RWPE1 (cell line): ENCODE results near the gene FOXP2.

Source experiments
- CTCF ChIA-PET: fragments of 350-600 bp; sonication (Branson Sonifier 250); formaldehyde crosslinking; extraction: SDS; loops from one replicate; lab custom pipeline; 2021; lab: Yijun Ruan, JAX
- POLR2A ChIA-PET: fragments of 400-600 bp; formaldehyde crosslinking; extraction: SDS; loops from one replicate; lab custom pipeline; 2020; ENCODE audit warnings: antibody characterized with exemption; ENCODE audit not compliant: low non-redundant PET; lab: Yijun Ruan, JAX
- DNase-seq: peaks from one replicate; pipeline ENCODE4 v3.0.0; 2012; ENCODE audit warnings: low spot score
- H3K27ac ChIP-seq: fragments of 450-650 bp; 2 replicates; pipeline ENCODE4 v1.5.1; 2017
- CTCF ChIP-seq: fragments of 450-650 bp; conservative IDR thresholded peaks from 2 replicates; pipeline ENCODE4 v1.5.1; 2017; ENCODE audit warnings: low read depth, mild to moderate bottlenecking

FOXP2 gene

GRCh38 chr7:114413761-114414155 lies 857 bp upstream of the FOXP2 start:
- ChIA-PET CTCF (interaction anchor here (0.6 kb wide), 1 partner anchor 1517 kb away, joined by 4 read pairs; no protein-coding TSS in a partner anchor), POLR2A (interaction anchor here (0.7 kb wide), 1 partner anchor 588 kb away, joined by 3 read pairs; no protein-coding TSS in a partner anchor)
- H3K27ac ChIP-seq = no peak overlapping the region
- no peak for DNase-seq
- TF ChIP-seq CTCF = no peak

- H3K27ac ChIP-seq = no peak overlapping the region
- CTCF ChIA-PET = no interaction called here
Observed at GRCh38 chr7:114415064-114415989, 712 bp downstream of the FOXP2 start.

GRCh38 chr7:114416129-114416990 lies 1.7 kb downstream of the FOXP2 start:
- no peak for TF ChIP-seq CTCF
- no peak for DNase-seq
- CTCF ChIA-PET = interaction anchor here (0.5 kb wide), 1 partner anchor 793 kb away, joined by 3 read pairs; no protein-coding TSS in a partner anchor
- POLR2A ChIA-PET = no interaction called here
- no peak overlapping the region for H3K27ac ChIP-seq

More at GRCh38 chr7:114415064-114415989, 712 bp downstream of the FOXP2 start:
- POLR2A ChIA-PET = no interaction called here
- no peak for DNase-seq
- no peak for TF ChIP-seq CTCF

GRCh38 chr7:114417290-114417689 lies 2.7 kb downstream of the FOXP2 start:
- no peak for DNase-seq
- H3K27ac ChIP-seq = no peak overlapping the region
- ChIA-PET CTCF (interaction anchor here (0.5 kb wide), 1 partner anchor 792 kb away, joined by 3 read pairs; no protein-coding TSS in a partner anchor), POLR2A (no interaction called here)
- TF ChIP-seq CTCF = no peak

- CTCF ChIA-PET = interaction anchor here (0.7 kb wide), 1 partner anchor 85 kb away, joined by 3 read pairs; no protein-coding TSS in a partner anchor
- TF ChIP-seq CTCF = no peak
Observed at GRCh38 chr7:114418117-114418516, 3.5 kb downstream of the FOXP2 start.

More at GRCh38 chr7:114418117-114418516, 3.5 kb downstream of the FOXP2 start:
- POLR2A ChIA-PET = no interaction called here
- DNase-seq = no peak
- no peak overlapping the region for H3K27ac ChIP-seq
